Loucy (cell line): ENCODE measurements around the gene AGGF1.
"Not testable (repeated sequence)": the region's sequence is repeated elsewhere in the genome, so short reads cannot be mapped to it uniquely, and the experiment has no call there.

ENCODE experiments used
- EZH2phosphoT487 ChIP-seq: fragments of 200-600 bp; IDR thresholded peaks from 2 replicates; pipeline ENCODE4 v1.6.1; 2018; ENCODE audit warnings: antibody characterized with exemption, mild to moderate bottlenecking, moderate library complexity, borderline replicate concordance
- TF ChIP-seq, protein P1 (sequence below): fragments of 200-600 bp; sonication (generic); conservative IDR thresholded peaks from 2 replicates; pipeline ENCODE4 v1.5.1; 2014; ENCODE audit warnings: mild to moderate bottlenecking, antibody characterized with exemption, low read length

DNA sequence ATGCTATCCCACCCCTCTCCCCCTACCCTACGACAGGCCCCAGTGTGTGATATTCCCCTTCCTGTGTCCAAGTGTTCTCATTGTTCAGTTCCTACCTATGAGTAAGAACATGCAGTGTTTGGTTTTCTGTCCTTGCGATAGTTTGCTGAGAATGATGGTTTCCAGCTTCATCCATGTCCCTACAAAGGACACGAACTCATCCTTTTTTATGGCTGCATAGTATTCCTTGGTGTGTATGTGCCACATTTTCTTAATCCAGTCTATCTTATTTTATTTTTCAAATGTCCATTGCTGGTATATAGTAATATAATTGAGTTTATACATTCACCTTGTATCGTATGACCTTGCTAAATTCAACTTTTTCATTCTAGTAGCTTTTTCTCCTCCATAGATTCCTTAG lies 76.8 kb downstream of the AGGF1 start:
- TF ChIP-seq, protein P1, sequence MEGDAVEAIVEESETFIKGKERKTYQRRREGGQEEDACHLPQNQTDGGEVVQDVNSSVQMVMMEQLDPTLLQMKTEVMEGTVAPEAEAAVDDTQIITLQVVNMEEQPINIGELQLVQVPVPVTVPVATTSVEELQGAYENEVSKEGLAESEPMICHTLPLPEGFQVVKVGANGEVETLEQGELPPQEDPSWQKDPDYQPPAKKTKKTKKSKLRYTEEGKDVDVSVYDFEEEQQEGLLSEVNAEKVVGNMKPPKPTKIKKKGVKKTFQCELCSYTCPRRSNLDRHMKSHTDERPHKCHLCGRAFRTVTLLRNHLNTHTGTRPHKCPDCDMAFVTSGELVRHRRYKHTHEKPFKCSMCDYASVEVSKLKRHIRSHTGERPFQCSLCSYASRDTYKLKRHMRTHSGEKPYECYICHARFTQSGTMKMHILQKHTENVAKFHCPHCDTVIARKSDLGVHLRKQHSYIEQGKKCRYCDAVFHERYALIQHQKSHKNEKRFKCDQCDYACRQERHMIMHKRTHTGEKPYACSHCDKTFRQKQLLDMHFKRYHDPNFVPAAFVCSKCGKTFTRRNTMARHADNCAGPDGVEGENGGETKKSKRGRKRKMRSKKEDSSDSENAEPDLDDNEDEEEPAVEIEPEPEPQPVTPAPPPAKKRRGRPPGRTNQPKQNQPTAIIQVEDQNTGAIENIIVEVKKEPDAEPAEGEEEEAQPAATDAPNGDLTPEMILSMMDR, result not testable (repeated sequence)
- not testable (repeated sequence) for TF ChIP-seq EZH2phosphoT487
